NT2/D1 (cell line): ENCODE data around the gene APOO.
A peak's percentile ranks its signal among the peaks of the same experiment; 100 is the strongest.

Experiments used
- DNase-seq: peaks from one replicate; pipeline ENCODE4 v3.0.0-alpha.2; 2011; ENCODE audit warnings: low read depth, low spot score
- H3K27me3 ChIP-seq: 2 replicates; pipeline ENCODE4 v1.6.0; 2011; ENCODE audit warnings: mild to moderate bottlenecking; ENCODE audit not compliant: insufficient read length, insufficient read depth
- H3K36me3 ChIP-seq: 2 replicates; pipeline ENCODE4 v1.6.1; 2011; ENCODE audit warnings: mild to moderate bottlenecking, low read length, mixed read lengths; ENCODE audit not compliant: insufficient read depth, insufficient read length
- H3K4me1 ChIP-seq: 2 replicates; pipeline ENCODE4 v1.5.1; 2011; ENCODE audit not compliant: insufficient read depth, insufficient read length
- H3K4me3 ChIP-seq: 2 replicates; pipeline ENCODE4 v1.5.1; 2011; ENCODE audit warnings: low read depth; ENCODE audit not compliant: insufficient read length
- H3K9ac ChIP-seq: 2 replicates; pipeline ENCODE4 v1.6.0; 2011; ENCODE audit warnings: low read depth; ENCODE audit not compliant: insufficient read length
- H3K9me3 ChIP-seq: 2 replicates; pipeline ENCODE4 v1.5.1; 2011; ENCODE audit warnings: mild to moderate bottlenecking, low read length; ENCODE audit not compliant: insufficient read depth
- SUZ12 ChIP-seq: IDR thresholded peaks from 2 replicates; pipeline ENCODE4 v1.6.1; 2011; ENCODE audit not compliant: insufficient read length, insufficient read depth; ENCODE audit errors: extremely low read depth
- YY1 ChIP-seq: IDR thresholded peaks from 2 replicates; pipeline ENCODE4 v1.6.1; 2011; ENCODE audit not compliant: insufficient read length, insufficient read depth
- ZNF274 ChIP-seq: IDR thresholded peaks from 2 replicates; pipeline ENCODE4 v1.6.1; 2011; ENCODE audit warnings: mild to moderate bottlenecking, low read depth, low read length

The APOO gene

GRCh38 chrX:23805389-23805788 lies 102.3 kb downstream of the APOO start:
- Histone ChIP-seq H3K36me3 (no peaks in the 10 kb centered on the region), H3K27me3 (no peaks in the 10 kb centered on the region), H3K9me3 (no peaks in the 10 kb centered on the region), H3K4me1 (no peaks in the 10 kb centered on the region), H3K4me3 (no peak overlapping the region), H3K9ac (no peak overlapping the region)
- TF ChIP-seq ZNF274 (no peak), YY1 (no peak), SUZ12 (no peak)
- DNase-seq, result no peak

- no peak for TF ChIP-seq ZNF274
- TF ChIP-seq YY1, result no peak
- no peak for TF ChIP-seq SUZ12
- no peak for DNase-seq
- Histone ChIP-seq H3K27me3 (no peaks in the 10 kb centered on the region), H3K4me1 (no peaks in the 10 kb centered on the region), H3K9me3 (no peaks in the 10 kb centered on the region), H3K4me3 (no peak overlapping the region), H3K9ac (no peak overlapping the region), H3K36me3 (no peaks in the 10 kb centered on the region)
Observed at GRCh38 chrX:23804578-23804977, 103.2 kb downstream of the APOO start.

- no peak for TF ChIP-seq ZNF274
- no peak for TF ChIP-seq SUZ12
- TF ChIP-seq YY1, result no peak
- no peak overlapping the region for H3K4me3 ChIP-seq
- no peak overlapping the region for H3K9ac ChIP-seq
- no peaks in the 10 kb centered on the region for H3K4me1 ChIP-seq
- no peak for DNase-seq
- H3K36me3 ChIP-seq, result no peaks in the 10 kb centered on the region
- H3K9me3 ChIP-seq, result no peaks in the 10 kb centered on the region
- no peaks in the 10 kb centered on the region for H3K27me3 ChIP-seq
Observed at GRCh38 chrX:23803931-23804381, 103.8 kb downstream of the APOO start.

- Histone ChIP-seq H3K27me3 (no peaks in the 10 kb centered on the region), H3K36me3 (no peaks in the 10 kb centered on the region), H3K4me3 (no peak overlapping the region), H3K4me1 (no peaks in the 10 kb centered on the region), H3K9me3 (no peaks in the 10 kb centered on the region), H3K9ac (no peak overlapping the region)
- no peak for TF ChIP-seq ZNF274
- TF ChIP-seq YY1, result no peak
- no peak for TF ChIP-seq SUZ12
- no peak for DNase-seq
Observed at GRCh38 chrX:23802431-23802830, 105.3 kb downstream of the APOO start.

- H3K4me3 ChIP-seq, result no peak overlapping the region
- no peaks in the 10 kb centered on the region for H3K9me3 ChIP-seq
- DNase-seq, result no peak
- no peaks in the 10 kb centered on the region for H3K4me1 ChIP-seq
- H3K27me3 ChIP-seq, result no peaks in the 10 kb centered on the region
- no peaks in the 10 kb centered on the region for H3K36me3 ChIP-seq
- peak overlapping the region; percentile 32 for H3K9ac ChIP-seq
- TF ChIP-seq YY1 (no peak), SUZ12 (no peak), ZNF274 (no peak)
Observed at GRCh38 chrX:23799469-23800065, 108.2 kb downstream of the APOO start.

GRCh38 chrX:23797371-23798128 lies 110.2 kb downstream of the APOO start:
- Histone ChIP-seq H3K9ac (no peak overlapping the region), H3K4me1 (no peaks in the 10 kb centered on the region), H3K4me3 (no peak overlapping the region), H3K36me3 (no peaks in the 10 kb centered on the region), H3K9me3 (no peaks in the 10 kb centered on the region), H3K27me3 (no peaks in the 10 kb centered on the region)
- DNase-seq, result no peak
- TF ChIP-seq YY1 (no peak), ZNF274 (no peak), SUZ12 (no peak)

- Histone ChIP-seq H3K27me3 (no peaks in the 10 kb centered on the region), H3K4me1 (no peaks in the 10 kb centered on the region), H3K9ac (no peak overlapping the region), H3K36me3 (no peaks in the 10 kb centered on the region), H3K9me3 (no peaks in the 10 kb centered on the region), H3K4me3 (no peak overlapping the region)
- no peak for DNase-seq
- no peak for TF ChIP-seq SUZ12
- TF ChIP-seq ZNF274, result no peak
- no peak for TF ChIP-seq YY1
Observed at GRCh38 chrX:23795221-23795620, 112.5 kb downstream of the APOO start.
